Cardiac muscle cell (in vitro differentiated cells and primary cell): Measurements from ENCODE around the gene B3GAT1. TPM values are rescaled to one million over a fixed set of nuclear protein-coding genes. Genes with fewer than 3 reads are reported as not detected.

Source experiments
- DNase-seq, 2 donors: peaks; one replicate each; pipeline versions ENCODE4 v3.0.0 to v3.0.0-alpha.2; 2010 to 2017; ENCODE audit warnings: low read depth in 1 of 2, low spot score in 1 of 2
- H3K27ac ChIP-seq: fragments of 200-600 bp; sonication (generic); 2 replicates; pipeline ENCODE4 v1.5.1; 2016
- H3K27me3 ChIP-seq: fragments of 200-600 bp; sonication (generic); 2 replicates; pipeline ENCODE4 v1.6.0; 2016; ENCODE audit warnings: control low read depth
- H3K36me3 ChIP-seq: fragments of 200-600 bp; sonication (generic); 2 replicates; pipeline ENCODE4 v1.5.1; 2016; ENCODE audit warnings: control low read depth
- H3K4me1 ChIP-seq: fragments of 200-600 bp; sonication (generic); 2 replicates; pipeline ENCODE4 v1.8.1; 2017; ENCODE audit warnings: low read depth, mild to moderate bottlenecking, mixed run types
- H3K4me3 ChIP-seq: fragments of 200-600 bp; sonication (generic); 2 replicates; pipeline ENCODE4 v1.5.1; 2016; ENCODE audit warnings: mild to moderate bottlenecking
- H3K9me3 ChIP-seq: fragments of 200-600 bp; sonication (generic); 2 replicates; pipeline ENCODE4 v1.5.1; 2017; ENCODE audit warnings: low read depth, mild to moderate bottlenecking, control low read depth
- CTCF ChIP-seq: IDR thresholded peaks from 2 replicates; pipeline ENCODE4 v1.5.1; 2012; ENCODE audit warnings: low read depth, mild to moderate bottlenecking, low read length
- polyA plus RNA-seq: library from polyadenylated mRNA; unstranded; fragments of >200 nt; fragmentation: Nextera tagmentation; extraction: Ambion mirVana; gene quantifications from 2 replicates; pipeline ENCODE4 v1.2.1, GENCODE V29; 2016
- total RNA-seq: library from RNA; depleted of rRNA; stranded (reverse); fragments of >200 nt; gene quantifications from 2 replicates; pipeline ENCODE4 v1.2.3, GENCODE V29; 2016

Gene B3GAT1
- total and polyA plus RNA-seq, 2 experiments from 2014 or later: 1.5 TPM; not detected in 1

GRCh38 chr11:134342572-134343340, 69.3 kb downstream of the B3GAT1 start:
- Histone ChIP-seq H3K27ac (no peak overlapping the region), H3K4me1 (no peaks in the 10 kb centered on the region), H3K27me3 (no peaks in the 10 kb centered on the region), H3K9me3 (no peaks in the 10 kb centered on the region), H3K4me3 (no peak overlapping the region), H3K36me3 (no peaks in the 10 kb centered on the region)
- no peak for DNase-seq
- no peak for TF ChIP-seq CTCF

- H3K4me3 ChIP-seq: no peak overlapping the region
- TF ChIP-seq CTCF: no peak
Observed at GRCh38 chr11:134341805-134342571, 70.1 kb downstream of the B3GAT1 start.

GRCh38 chr11:134340354-134340964, 71.6 kb downstream of the B3GAT1 start:
- H3K9me3 ChIP-seq: no peaks in the 10 kb centered on the region
- no peaks in the 10 kb centered on the region for H3K36me3 ChIP-seq
- no peaks in the 10 kb centered on the region for H3K4me1 ChIP-seq
- H3K27me3 ChIP-seq: peaks cover 6% of the 10 kb centered on the region
- H3K27ac ChIP-seq: no peak overlapping the region
- no peak for DNase-seq
- no peak for TF ChIP-seq CTCF
- no peak overlapping the region for H3K4me3 ChIP-seq

More at GRCh38 chr11:134341805-134342571, 70.1 kb downstream of the B3GAT1 start:
- H3K9me3 ChIP-seq: no peaks in the 10 kb centered on the region
- no peak overlapping the region for H3K27ac ChIP-seq
- H3K27me3 ChIP-seq: no peaks in the 10 kb centered on the region
- H3K36me3 ChIP-seq: no peaks in the 10 kb centered on the region
- DNase-seq: no peak
- H3K4me1 ChIP-seq: no peaks in the 10 kb centered on the region

GRCh38 chr11:134339756-134340155, 72.3 kb downstream of the B3GAT1 start:
- H3K27me3 ChIP-seq: peaks cover 13% of the 10 kb centered on the region
- H3K4me1 ChIP-seq: no peaks in the 10 kb centered on the region
- TF ChIP-seq CTCF: no peak
- no peak for DNase-seq
- H3K4me3 ChIP-seq: no peak overlapping the region
- H3K9me3 ChIP-seq: no peaks in the 10 kb centered on the region
- H3K27ac ChIP-seq: no peak overlapping the region
- H3K36me3 ChIP-seq: no peaks in the 10 kb centered on the region

- DNase-seq: no peak
- Histone ChIP-seq H3K27me3 (peaks cover 24% of the 10 kb centered on the region), H3K9me3 (no peaks in the 10 kb centered on the region), H3K4me1 (no peaks in the 10 kb centered on the region), H3K36me3 (no peaks in the 10 kb centered on the region), H3K4me3 (no peak overlapping the region), H3K27ac (no peak overlapping the region)
- TF ChIP-seq CTCF: no peak
Observed at GRCh38 chr11:134338654-134339053, 73.4 kb downstream of the B3GAT1 start.
